ENCODE data around the gene HYAL2.
A peak's percentile ranks its signal among the peaks of the same experiment; 100 is the strongest.
"Not testable (repeated sequence)": the region's sequence is repeated elsewhere in the genome, so short reads cannot be mapped to it uniquely, and the experiment has no call there.

HYAL2 gene

DNA sequence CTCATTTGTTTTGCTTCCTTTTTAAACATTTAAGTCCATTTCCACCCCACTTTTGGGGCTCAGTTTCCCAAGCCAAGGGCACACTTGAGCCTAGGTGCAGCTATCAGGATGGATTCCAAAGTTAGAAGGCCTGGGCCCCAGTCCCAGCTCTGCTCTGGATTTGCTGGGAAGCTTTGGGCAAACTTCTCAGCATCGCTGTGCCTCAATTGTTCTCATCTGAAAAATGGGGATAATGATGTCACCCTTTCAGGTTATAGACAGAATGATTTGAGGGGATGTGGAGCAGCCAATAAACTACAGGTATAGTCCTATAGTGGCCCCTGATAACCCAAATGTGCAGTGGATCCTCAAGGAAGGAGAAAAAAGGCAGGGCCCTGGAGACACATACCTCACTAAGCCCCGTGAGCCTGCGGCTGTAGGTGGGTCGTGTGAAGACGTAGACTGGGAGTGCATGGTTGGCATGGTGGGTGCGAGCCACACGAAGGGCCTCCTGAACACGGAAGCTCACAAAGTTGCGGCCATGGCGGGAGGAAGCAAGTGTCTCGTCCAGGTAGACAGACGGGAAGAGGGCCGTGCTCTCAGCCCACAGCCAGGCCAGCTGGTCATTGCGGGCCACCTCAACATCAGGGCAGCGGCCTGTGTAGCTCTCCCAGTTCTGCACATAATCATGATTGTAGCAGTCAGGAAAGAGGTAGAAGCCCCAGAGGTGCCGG is 3.2 kb downstream of the HYAL2 start:
- no peak for DNase-seq (ENCODE audit: low spot score)
- peak overlapping the region; percentile 85 for H3K4me3 ChIP-seq
- H3K27ac ChIP-seq: peak overlapping the region in 1 of 2 donors; percentile 91

DNA sequence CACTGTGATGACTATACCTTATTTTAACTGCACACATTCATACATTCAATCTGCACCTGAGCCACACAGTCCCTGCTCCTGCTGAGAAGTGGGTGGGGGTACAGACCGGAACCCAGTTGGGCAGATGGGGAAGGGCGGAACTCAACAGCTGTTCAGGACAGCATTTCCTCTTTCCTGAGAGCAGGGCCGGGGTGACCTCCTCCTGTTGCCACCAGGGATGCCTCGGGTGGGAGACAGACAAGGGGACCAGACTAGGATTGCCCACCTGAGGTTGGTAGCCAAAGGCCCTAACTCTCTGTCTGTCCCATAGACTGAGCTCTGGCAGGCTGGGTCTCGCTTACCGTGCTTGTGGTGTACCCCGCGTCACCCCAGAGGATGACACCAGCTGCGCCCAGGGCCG is 3.9 kb downstream of the HYAL2 start:
- peak overlapping the region in 1 of 2 donors; percentile 17 for H3K27ac ChIP-seq
- DNase-seq (ENCODE audit: low spot score): no peak
- H3K4me3 ChIP-seq: peak overlapping the region; percentile 85

More for the DNA sequence above, 3.2 kb downstream of the HYAL2 start:
- TF ChIP-seq, protein P1, sequence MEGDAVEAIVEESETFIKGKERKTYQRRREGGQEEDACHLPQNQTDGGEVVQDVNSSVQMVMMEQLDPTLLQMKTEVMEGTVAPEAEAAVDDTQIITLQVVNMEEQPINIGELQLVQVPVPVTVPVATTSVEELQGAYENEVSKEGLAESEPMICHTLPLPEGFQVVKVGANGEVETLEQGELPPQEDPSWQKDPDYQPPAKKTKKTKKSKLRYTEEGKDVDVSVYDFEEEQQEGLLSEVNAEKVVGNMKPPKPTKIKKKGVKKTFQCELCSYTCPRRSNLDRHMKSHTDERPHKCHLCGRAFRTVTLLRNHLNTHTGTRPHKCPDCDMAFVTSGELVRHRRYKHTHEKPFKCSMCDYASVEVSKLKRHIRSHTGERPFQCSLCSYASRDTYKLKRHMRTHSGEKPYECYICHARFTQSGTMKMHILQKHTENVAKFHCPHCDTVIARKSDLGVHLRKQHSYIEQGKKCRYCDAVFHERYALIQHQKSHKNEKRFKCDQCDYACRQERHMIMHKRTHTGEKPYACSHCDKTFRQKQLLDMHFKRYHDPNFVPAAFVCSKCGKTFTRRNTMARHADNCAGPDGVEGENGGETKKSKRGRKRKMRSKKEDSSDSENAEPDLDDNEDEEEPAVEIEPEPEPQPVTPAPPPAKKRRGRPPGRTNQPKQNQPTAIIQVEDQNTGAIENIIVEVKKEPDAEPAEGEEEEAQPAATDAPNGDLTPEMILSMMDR (IDR thresholded peaks at IDR 0.05): no peak

DNA sequence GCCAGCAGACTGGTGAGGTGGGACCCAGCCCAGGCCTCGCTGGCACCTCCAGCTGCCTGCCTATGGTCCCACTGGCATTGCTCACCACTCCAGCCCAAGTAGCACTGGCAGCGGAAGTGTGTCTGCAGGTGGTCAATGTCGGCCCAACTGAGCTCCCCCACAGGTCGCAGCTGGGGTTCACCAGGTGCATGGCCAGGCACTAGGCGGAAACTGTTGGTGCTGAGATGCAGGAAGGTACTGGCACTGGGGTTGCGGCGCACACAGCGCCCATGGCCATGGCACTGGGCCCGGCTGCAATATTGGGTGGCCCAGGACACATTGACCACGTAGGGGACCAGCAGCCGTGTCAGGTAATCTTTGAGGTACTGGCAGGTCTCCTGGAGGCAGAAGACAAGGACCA is 4.4 kb downstream of the HYAL2 start:
- Histone ChIP-seq H3K27ac (peak overlapping the region in 1 of 2 donors; percentile 17), H3K4me3 (peak overlapping the region; percentile 85)
- TF ChIP-seq, protein P1 (IDR thresholded peaks at IDR 0.05): no peak
- no peak for DNase-seq (ENCODE audit: low spot score)

More for the DNA sequence above, 3.9 kb downstream of the HYAL2 start:
- TF ChIP-seq, protein P1 (IDR thresholded peaks at IDR 0.05): no peak

DNA sequence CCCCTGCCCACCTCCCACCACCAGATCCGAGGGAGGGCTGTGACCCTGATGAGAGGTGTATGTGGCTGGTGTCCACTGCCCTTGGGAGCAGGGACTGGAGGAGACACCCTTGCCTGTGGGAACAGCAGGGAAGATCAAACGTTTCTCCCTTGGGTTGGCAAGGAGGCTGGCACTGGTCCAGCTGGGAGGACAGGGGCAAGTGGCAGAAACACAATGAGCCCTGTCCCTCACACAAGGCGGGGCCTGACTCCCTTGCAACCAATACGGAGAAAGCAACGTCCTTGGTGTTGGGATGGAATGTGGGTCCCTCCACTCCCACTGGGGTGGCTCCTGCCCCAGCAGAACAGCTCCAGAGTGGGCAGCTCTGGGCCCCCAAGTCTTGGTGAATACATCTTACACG is 5.2 kb downstream of the HYAL2 start:
- H3K4me3 ChIP-seq: no peak overlapping the region
- DNase-seq (ENCODE audit: low spot score): no peak
- TF ChIP-seq, protein P1 (IDR thresholded peaks at IDR 0.05): no peak
- peak overlapping the region in 1 of 2 donors; percentile 53 for H3K27ac ChIP-seq

DNA sequence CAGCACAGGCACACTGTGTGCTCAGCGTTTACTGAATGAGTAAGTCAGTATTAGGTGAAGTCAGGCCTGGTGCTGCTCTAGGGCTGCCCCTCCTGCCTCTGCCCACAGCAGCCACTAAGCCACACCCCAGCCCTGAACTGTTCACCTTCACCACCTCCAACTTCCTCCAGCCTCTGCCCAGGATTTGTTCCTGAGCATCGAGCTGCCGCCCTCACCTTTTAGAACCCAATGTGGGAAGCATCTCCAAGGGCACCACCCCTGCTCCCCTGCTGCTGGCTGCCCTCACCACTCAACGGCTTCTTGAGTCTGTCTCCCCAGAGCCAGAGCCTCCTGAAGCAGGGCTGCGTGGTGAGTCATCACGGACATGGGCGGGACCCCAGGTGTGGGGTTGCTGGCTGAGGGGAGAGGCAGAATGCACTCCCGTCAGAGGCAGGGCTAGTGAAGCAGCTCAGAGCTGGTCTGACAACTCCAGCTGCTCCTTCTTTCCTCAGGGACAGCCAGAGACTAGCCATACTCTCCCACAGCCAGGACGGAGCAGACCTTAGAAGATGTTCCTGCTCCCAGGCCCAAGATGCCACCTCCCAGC is 5.8 kb downstream of the HYAL2 start:
- TF ChIP-seq, protein P1 (IDR thresholded peaks at IDR 0.05): no peak
- DNase-seq (ENCODE audit: low spot score): no peak
- Histone ChIP-seq H3K4me3 (no peak overlapping the region), H3K27ac (peak overlapping the region in 1 of 2 donors; percentile 53)

DNA sequence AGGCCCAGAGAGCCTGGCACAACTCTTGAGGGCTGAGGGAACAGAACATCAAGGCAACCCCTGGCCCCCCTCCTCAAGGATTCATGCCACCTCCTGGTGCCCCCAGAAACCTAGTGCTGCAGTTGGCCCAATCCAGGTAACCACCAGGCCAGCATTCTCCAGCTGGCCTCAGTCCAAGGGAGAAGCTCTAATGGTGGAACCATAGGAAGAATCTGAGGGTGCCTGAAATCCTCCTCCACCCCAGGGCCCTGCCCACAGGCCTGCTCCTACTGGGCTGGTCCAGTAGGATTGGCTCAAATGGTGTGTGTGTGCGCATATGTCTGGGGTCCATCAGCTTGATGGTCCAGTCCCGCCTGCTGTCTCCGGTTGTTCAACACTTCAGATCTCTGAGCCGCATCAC is 7.7 kb downstream of the HYAL2 start:
- TF ChIP-seq, protein P1 (IDR thresholded peaks at IDR 0.05): no peak
- no peak for DNase-seq (ENCODE audit: low spot score)
- Histone ChIP-seq H3K27ac (no peak overlapping the region), H3K4me3 (no peak overlapping the region)

DNA sequence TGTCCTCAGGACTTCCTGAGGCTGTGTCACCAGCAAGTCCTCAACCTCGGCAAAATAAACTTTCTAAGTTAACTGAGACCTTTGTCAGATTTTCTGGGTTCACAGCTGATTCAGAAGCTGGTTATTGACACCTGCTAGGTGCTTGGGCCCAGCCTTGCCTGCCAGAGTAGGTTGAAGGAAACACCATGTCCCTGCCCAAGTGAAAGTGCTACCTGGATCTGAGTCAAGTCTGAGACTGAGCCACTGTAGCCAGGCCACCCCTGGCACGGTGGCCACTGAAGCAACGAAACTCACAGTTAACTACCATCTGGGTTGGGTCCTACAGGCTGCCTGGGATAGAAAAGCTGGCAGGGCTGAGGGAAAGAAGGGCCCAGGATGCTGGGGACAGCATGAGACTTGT is 8.2 kb downstream of the HYAL2 start:
- Histone ChIP-seq H3K4me3 (no peak overlapping the region), H3K27ac (no peak overlapping the region)
- no peak for DNase-seq (ENCODE audit: low spot score)
- TF ChIP-seq, protein P1 (IDR thresholded peaks at IDR 0.05): no peak

DNA sequence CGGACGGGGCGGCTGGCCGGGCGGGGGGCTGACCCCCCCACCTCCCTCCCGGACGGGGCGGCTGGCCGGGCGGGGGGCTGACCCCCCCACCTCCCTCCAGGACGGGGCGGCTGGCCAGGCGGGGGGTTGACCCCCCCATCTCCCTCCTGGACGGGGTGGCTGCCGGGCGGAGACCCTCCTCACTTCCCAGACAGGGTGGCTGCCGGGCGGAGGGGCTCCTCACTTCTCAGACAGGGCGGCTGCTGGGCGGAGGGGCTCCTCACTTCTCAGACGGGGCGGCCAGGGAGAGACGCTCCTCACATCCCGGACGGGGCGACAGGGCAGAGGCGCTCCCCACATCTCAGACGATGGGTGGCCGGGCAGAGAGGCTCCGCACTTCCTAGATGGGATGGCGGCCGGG is 10.5 kb downstream of the HYAL2 start:
- not testable (repeated sequence) for H3K27ac ChIP-seq; H3K4me3 ChIP-seq; DNase-seq (ENCODE audit: low spot score)

Measured in coronary artery (tissue), 2 donors.